ENCODE results near the gene LRP6.

- TF ChIP-seq POLR2A (IDR thresholded peaks at IDR 0.05; ENCODE audit: low read length) = no peak
- no peak for TF ChIP-seq GATA1 (IDR thresholded peaks at IDR 0.05; ENCODE audit: low read depth, low read length)
Measured at GRCh38 chr12:12159988-12160387, 106.9 kb downstream of the LRP6 start.
